HEK293T (cell line): ENCODE measurements around the gene CCNE1.

Experiments used
- CTCF ChIA-PET: fragments of 350-600 bp; formaldehyde crosslinking; extraction: SDS; loops from one replicate; lab custom pipeline; 2021; ENCODE audit warnings: antibody characterized with exemption, inconsistent platforms; lab: Yijun Ruan, JAX
- POLR2A ChIA-PET: fragments of 350-600 bp; formaldehyde crosslinking; extraction: SDS; loops from one replicate; lab custom pipeline; 2020; ENCODE audit warnings: antibody characterized with exemption, inconsistent platforms; lab: Yijun Ruan, JAX
- DNase-seq: peaks from one replicate; pipeline ENCODE4 v3.0.0; 2012; ENCODE audit warnings: mixed read lengths; ENCODE audit errors: extremely low spot score
- ARNT ChIP-seq: fragments of 450-650 bp; IDR thresholded peaks from 2 replicates; pipeline ENCODE4 v1.6.1; 2017; ENCODE audit warnings: mild to moderate bottlenecking
- BHLHE40 ChIP-seq: fragments of 450-650 bp; IDR thresholded peaks from 2 replicates; pipeline ENCODE4 v1.6.1; 2016; ENCODE audit warnings: mild to moderate bottlenecking, moderate library complexity, borderline replicate concordance
- CTBP1 ChIP-seq: fragments of 450-650 bp; IDR thresholded peaks from 2 replicates; pipeline ENCODE4 v1.6.1; 2016; ENCODE audit warnings: borderline replicate concordance
- ELF4 ChIP-seq: fragments of 450-650 bp; IDR thresholded peaks from 2 replicates; pipeline ENCODE4 v1.6.1; 2017; ENCODE audit warnings: antibody characterized with exemption
- FOXA1 ChIP-seq: fragments of 450-650 bp; IDR thresholded peaks from 2 replicates; pipeline ENCODE4 v1.6.1; 2016; ENCODE audit warnings: mild to moderate bottlenecking
- FOXK2 ChIP-seq: fragments of 450-650 bp; IDR thresholded peaks from 2 replicates; pipeline ENCODE4 v1.6.1; 2016; ENCODE audit warnings: mild to moderate bottlenecking
- FOXM1 ChIP-seq: fragments of 450-650 bp; IDR thresholded peaks from 2 replicates; pipeline ENCODE4 v1.6.1; 2017; ENCODE audit warnings: mild to moderate bottlenecking, borderline replicate concordance
- HDGF ChIP-seq: fragments of 450-650 bp; IDR thresholded peaks from 2 replicates; pipeline ENCODE4 v1.6.1; 2017; ENCODE audit warnings: antibody characterized with exemption, borderline replicate concordance
- L3MBTL2 ChIP-seq: fragments of 450-650 bp; conservative IDR thresholded peaks from 2 replicates; pipeline ENCODE4 v1.6.1; 2016; ENCODE audit warnings: mild to moderate bottlenecking
- LEF1 ChIP-seq: fragments of 450-650 bp; IDR thresholded peaks from 2 replicates; pipeline ENCODE4 v1.6.1; 2017; ENCODE audit warnings: mild to moderate bottlenecking, borderline replicate concordance
- NFRKB ChIP-seq: fragments of 450-650 bp; IDR thresholded peaks from 2 replicates; pipeline ENCODE4 v1.6.1; 2016; ENCODE audit warnings: mild to moderate bottlenecking, moderate library complexity
- PKNOX1 ChIP-seq: fragments of 450-650 bp; IDR thresholded peaks from 2 replicates; pipeline ENCODE4 v1.6.1; 2016
- SP1 ChIP-seq: fragments of 450-650 bp; IDR thresholded peaks from 2 replicates; pipeline ENCODE4 v1.6.1; 2017
- SUZ12 ChIP-seq: fragments of 450-650 bp; IDR thresholded peaks from 2 replicates; pipeline ENCODE4 v1.6.1; 2016; ENCODE audit warnings: mild to moderate bottlenecking
- TARDBP ChIP-seq: fragments of 450-650 bp; IDR thresholded peaks from 2 replicates; pipeline ENCODE4 v1.6.1; 2016
- ZNF384 ChIP-seq: fragments of 450-650 bp; IDR thresholded peaks from 2 replicates; pipeline ENCODE4 v1.6.1; 2016

The CCNE1 gene

GRCh38 chr19:29811125-29812079 is at the start of gene CCNE1:
CCNE1 (plus strand) TSS chr19:29811991; CDS start chr19:29812556, 565 bp downstream.
- POLR2A ChIA-PET = no interaction called here
- CTCF ChIA-PET = no interaction called here
- no peak for TF ChIP-seq FOXA1
- TF ChIP-seq ELF4 = 0 out of 2 replicates have a peak, but pooled peaks have one; percentile 12
- DNase-seq = peak; percentile 99

- no peak for DNase-seq
- POLR2A ChIA-PET = interaction anchor here (1.0 kb wide), 1 partner anchor 164 kb away, joined by 3 read pairs; no protein-coding TSS in a partner anchor
- TF ChIP-seq FOXA1 (no peak), SUZ12 (no peak), FOXM1 (no peak)
- CTCF ChIA-PET = interaction anchor here (1.7 kb wide), 1 partner anchor 8 kb away, joined by 4 read pairs; no protein-coding TSS in a partner anchor
Observed at GRCh38 chr19:29763196-29763595, 48.6 kb upstream of the CCNE1 start.

GRCh38 chr19:29764361-29764760 is 47.4 kb upstream of the CCNE1 start:
- no peak for DNase-seq
- POLR2A ChIA-PET = no interaction called here
- CTCF ChIA-PET = no interaction called here
- TF ChIP-seq HDGF (no peak), TARDBP (no peak), LEF1 (no peak), ARNT (no peak), SUZ12 (no peak), ELF4 (no peak), FOXA1 (no peak), CTBP1 (no peak), SP1 (no peak), BHLHE40 (no peak), ZNF384 (no peak), FOXK2 (no peak), PKNOX1 (no peak), FOXM1 (no peak), NFRKB (no peak), L3MBTL2 (no peak)

- no peak for DNase-seq
- no peak for TF ChIP-seq BHLHE40
- TF ChIP-seq NFRKB = no peak
- no peak for TF ChIP-seq ELF4
- TF ChIP-seq SP1 = no peak
- no peak for TF ChIP-seq PKNOX1
- no peak for TF ChIP-seq ARNT
- no peak for TF ChIP-seq FOXA1
- TF ChIP-seq ZNF384 = no peak
- no peak for TF ChIP-seq FOXM1
- no peak for TF ChIP-seq L3MBTL2
- TF ChIP-seq FOXK2 = no peak
- TF ChIP-seq SUZ12 = no peak
- no peak for TF ChIP-seq TARDBP
- CTCF ChIA-PET = no interaction called here
- POLR2A ChIA-PET = no interaction called here
Observed at GRCh38 chr19:29766100-29766499, 45.7 kb upstream of the CCNE1 start.

GRCh38 chr19:29767039-29767735 is 44.6 kb upstream of the CCNE1 start:
- no peak for DNase-seq
- CTCF ChIA-PET = interaction anchor here (0.6 kb wide), 1 partner anchor 84 kb away, joined by 5 read pairs; no protein-coding TSS in a partner anchor
- POLR2A ChIA-PET = no interaction called here
- TF ChIP-seq FOXM1 (no peak), ELF4 (no peak), ZNF384 (no peak), PKNOX1 (no peak), FOXK2 (no peak)

- POLR2A ChIA-PET = no interaction called here
- TF ChIP-seq SUZ12 (no peak), PKNOX1 (no peak), ZNF384 (no peak), CTBP1 (no peak), ELF4 (no peak), LEF1 (no peak), BHLHE40 (no peak), NFRKB (no peak)
- CTCF ChIA-PET = interaction anchor here (1.1 to 2.5 kb wide), 2 partner anchors 8 to 106 kb away, joined by 3 to 10 read pairs; no protein-coding TSS in a partner anchor
- no peak for DNase-seq
Observed at GRCh38 chr19:29768166-29768565, 43.6 kb upstream of the CCNE1 start.
